Liver (tissue), 3 donors: Measurements from ENCODE around the gene COG2.

Experiments
- EGR1 ChIP-seq, 2 donors: IDR thresholded peaks; 2 replicates each; pipeline ENCODE4 v1.6.1; 2016 to 2018; ENCODE audit warnings: antibody characterized with exemption in 2 of 2, low read depth in 2 of 2
- GABPA ChIP-seq, 2 donors: IDR thresholded peaks in 1 of 2; conservative IDR thresholded peaks in 1 of 2; 2 replicates each; pipeline ENCODE4 v1.6.1; 2016; ENCODE audit warnings: antibody characterized with exemption in 2 of 2, mild to moderate bottlenecking in 1 of 2, moderate library complexity in 1 of 2
- HNF4G ChIP-seq: IDR thresholded peaks from 2 replicates; pipeline ENCODE4 v1.6.1; 2016; ENCODE audit warnings: antibody characterized with exemption
- RAD21 ChIP-seq, 2 donors: IDR thresholded peaks; 2 replicates each; pipeline ENCODE4 v1.6.1; 2016; ENCODE audit warnings: antibody characterized with exemption in 2 of 2, mild to moderate bottlenecking in 2 of 2
- RXRA ChIP-seq, 2 donors: IDR thresholded peaks; 2 replicates each; pipeline ENCODE4 v1.6.1; 2017 to 2018; ENCODE audit warnings: antibody characterized with exemption in 2 of 2, mild to moderate bottlenecking in 1 of 2
- SP1 ChIP-seq: IDR thresholded peaks from 2 replicates; pipeline ENCODE4 v1.6.1; 2018; ENCODE audit warnings: antibody characterized with exemption, mild to moderate bottlenecking
- TAF1 ChIP-seq: conservative IDR thresholded peaks from 2 replicates; pipeline ENCODE4 v1.6.1; 2016; ENCODE audit warnings: antibody characterized with exemption, mild to moderate bottlenecking
- YY1 ChIP-seq: IDR thresholded peaks from 2 replicates; pipeline ENCODE4 v1.6.1; 2016; ENCODE audit warnings: antibody characterized with exemption, mild to moderate bottlenecking
- TF ChIP-seq, protein P1 (sequence below): fragments of 150-350 bp; IDR thresholded peaks from 2 replicates; pipeline ENCODE4 v1.5.1; 2017; ENCODE audit warnings: improper control_type of control experiment, low read depth, low read length; ENCODE audit not compliant: missing input control
- TF ChIP-seq, protein P2 (sequence below): IDR thresholded peaks from 2 replicates; pipeline ENCODE4 v1.6.1; 2016; ENCODE audit warnings: antibody characterized with exemption
- TF ChIP-seq, protein P3 (sequence below): IDR thresholded peaks from 2 replicates; pipeline ENCODE4 v1.6.1; 2016; ENCODE audit warnings: antibody characterized with exemption, mild to moderate bottlenecking
- TF ChIP-seq, protein P4 (sequence below): IDR thresholded peaks from 2 replicates; pipeline ENCODE4 v1.6.1; 2016; ENCODE audit warnings: antibody characterized with exemption
- donor health status: healthy.
- donor health status: healthy.

DNA sequence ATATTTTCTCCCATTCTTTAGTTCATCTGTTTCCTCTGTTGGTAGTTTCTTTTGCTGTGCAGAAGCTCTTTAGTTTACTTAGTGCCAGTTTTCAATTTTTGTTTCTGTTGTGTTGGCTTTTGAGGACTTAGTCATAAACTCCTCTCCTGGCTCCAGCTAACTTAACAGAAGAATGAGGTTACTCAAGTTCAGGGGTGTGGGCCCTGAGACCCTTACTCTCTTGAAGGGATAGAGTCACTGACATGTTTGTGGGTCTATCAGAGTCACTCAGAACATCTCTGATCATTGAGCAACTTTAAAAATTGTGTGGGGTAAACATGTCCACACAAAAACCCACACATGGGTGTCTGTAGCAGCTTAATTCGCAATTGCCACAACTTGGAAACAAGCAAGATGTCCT lies 57.4 kb downstream of the COG2 start:
- TF ChIP-seq, protein P1, sequence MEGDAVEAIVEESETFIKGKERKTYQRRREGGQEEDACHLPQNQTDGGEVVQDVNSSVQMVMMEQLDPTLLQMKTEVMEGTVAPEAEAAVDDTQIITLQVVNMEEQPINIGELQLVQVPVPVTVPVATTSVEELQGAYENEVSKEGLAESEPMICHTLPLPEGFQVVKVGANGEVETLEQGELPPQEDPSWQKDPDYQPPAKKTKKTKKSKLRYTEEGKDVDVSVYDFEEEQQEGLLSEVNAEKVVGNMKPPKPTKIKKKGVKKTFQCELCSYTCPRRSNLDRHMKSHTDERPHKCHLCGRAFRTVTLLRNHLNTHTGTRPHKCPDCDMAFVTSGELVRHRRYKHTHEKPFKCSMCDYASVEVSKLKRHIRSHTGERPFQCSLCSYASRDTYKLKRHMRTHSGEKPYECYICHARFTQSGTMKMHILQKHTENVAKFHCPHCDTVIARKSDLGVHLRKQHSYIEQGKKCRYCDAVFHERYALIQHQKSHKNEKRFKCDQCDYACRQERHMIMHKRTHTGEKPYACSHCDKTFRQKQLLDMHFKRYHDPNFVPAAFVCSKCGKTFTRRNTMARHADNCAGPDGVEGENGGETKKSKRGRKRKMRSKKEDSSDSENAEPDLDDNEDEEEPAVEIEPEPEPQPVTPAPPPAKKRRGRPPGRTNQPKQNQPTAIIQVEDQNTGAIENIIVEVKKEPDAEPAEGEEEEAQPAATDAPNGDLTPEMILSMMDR = no peak
- TF ChIP-seq TAF1 (no peak), GABPA (IDR thresholded peaks at IDR 0.05 in 1 of 2, conservative IDR thresholded peaks at IDR 0.05 in 1 of 2) (no peak), RAD21 (IDR thresholded peaks at IDR 0.05) (no peak), YY1 (no peak), SP1 (no peak), EGR1 (IDR thresholded peaks at IDR 0.05; ENCODE audit: low read depth in 2 of 2) (no peak), HNF4G (no peak), RXRA (IDR thresholded peaks at IDR 0.05) (peak in 1 of 2 donors; percentile 39)
- TF ChIP-seq, protein P2, sequence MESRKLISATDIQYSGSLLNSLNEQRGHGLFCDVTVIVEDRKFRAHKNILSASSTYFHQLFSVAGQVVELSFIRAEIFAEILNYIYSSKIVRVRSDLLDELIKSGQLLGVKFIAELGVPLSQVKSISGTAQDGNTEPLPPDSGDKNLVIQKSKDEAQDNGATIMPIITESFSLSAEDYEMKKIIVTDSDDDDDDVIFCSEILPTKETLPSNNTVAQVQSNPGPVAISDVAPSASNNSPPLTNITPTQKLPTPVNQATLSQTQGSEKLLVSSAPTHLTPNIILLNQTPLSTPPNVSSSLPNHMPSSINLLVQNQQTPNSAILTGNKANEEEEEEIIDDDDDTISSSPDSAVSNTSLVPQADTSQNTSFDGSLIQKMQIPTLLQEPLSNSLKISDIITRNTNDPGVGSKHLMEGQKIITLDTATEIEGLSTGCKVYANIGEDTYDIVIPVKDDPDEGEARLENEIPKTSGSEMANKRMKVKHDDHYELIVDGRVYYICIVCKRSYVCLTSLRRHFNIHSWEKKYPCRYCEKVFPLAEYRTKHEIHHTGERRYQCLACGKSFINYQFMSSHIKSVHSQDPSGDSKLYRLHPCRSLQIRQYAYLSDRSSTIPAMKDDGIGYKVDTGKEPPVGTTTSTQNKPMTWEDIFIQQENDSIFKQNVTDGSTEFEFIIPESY = no peak
- TF ChIP-seq, protein P3, sequence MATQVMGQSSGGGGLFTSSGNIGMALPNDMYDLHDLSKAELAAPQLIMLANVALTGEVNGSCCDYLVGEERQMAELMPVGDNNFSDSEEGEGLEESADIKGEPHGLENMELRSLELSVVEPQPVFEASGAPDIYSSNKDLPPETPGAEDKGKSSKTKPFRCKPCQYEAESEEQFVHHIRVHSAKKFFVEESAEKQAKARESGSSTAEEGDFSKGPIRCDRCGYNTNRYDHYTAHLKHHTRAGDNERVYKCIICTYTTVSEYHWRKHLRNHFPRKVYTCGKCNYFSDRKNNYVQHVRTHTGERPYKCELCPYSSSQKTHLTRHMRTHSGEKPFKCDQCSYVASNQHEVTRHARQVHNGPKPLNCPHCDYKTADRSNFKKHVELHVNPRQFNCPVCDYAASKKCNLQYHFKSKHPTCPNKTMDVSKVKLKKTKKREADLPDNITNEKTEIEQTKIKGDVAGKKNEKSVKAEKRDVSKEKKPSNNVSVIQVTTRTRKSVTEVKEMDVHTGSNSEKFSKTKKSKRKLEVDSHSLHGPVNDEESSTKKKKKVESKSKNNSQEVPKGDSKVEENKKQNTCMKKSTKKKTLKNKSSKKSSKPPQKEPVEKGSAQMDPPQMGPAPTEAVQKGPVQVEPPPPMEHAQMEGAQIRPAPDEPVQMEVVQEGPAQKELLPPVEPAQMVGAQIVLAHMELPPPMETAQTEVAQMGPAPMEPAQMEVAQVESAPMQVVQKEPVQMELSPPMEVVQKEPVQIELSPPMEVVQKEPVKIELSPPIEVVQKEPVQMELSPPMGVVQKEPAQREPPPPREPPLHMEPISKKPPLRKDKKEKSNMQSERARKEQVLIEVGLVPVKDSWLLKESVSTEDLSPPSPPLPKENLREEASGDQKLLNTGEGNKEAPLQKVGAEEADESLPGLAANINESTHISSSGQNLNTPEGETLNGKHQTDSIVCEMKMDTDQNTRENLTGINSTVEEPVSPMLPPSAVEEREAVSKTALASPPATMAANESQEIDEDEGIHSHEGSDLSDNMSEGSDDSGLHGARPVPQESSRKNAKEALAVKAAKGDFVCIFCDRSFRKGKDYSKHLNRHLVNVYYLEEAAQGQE = no peak
- TF ChIP-seq, protein P4, sequence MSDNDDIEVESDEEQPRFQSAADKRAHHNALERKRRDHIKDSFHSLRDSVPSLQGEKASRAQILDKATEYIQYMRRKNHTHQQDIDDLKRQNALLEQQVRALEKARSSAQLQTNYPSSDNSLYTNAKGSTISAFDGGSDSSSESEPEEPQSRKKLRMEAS = no peak
